Fibroblast of villous mesenchyme (primary cell): ENCODE results near the gene HCAR2. TPM values are rescaled to one million over a fixed set of nuclear protein-coding genes. Genes with fewer than 3 reads are reported as not detected.
"Not testable (repeated sequence)": the region's sequence is repeated elsewhere in the genome, so short reads cannot be mapped to it uniquely, and the experiment has no call there.

ENCODE experiments used
- DNase-seq: peaks from one replicate; pipeline ENCODE4 v3.0.0-alpha.2; 2010; ENCODE audit warnings: low read depth
- H3K4me3 ChIP-seq: 2 replicates; pipeline ENCODE4 v1.5.1; 2011; ENCODE audit warnings: low read depth, mild to moderate bottlenecking, low read length
- CTCF ChIP-seq: IDR thresholded peaks from 2 replicates; pipeline ENCODE4 v1.5.1; 2012; ENCODE audit warnings: low read depth, mild to moderate bottlenecking, low read length; ENCODE audit not compliant: insufficient read depth
- total RNA-seq: library from RNA; depleted of rRNA; stranded (reverse); fragments of >200 nt; gene quantifications from 2 replicates; pipeline ENCODE4 v1.2.3, GENCODE V29; 2012

HCAR2 gene
- under 0.01 TPM in 1 of 2 replicates, not detected in the other for total RNA-seq

- peak; percentile 83 for DNase-seq
These were observed at the start of gene HCAR2 for GRCh38 chr12:122702890-122703611. Gene HCAR2 (minus strand): TSS chr12:122703357. CDS start chr12:122703283, 74 bp downstream.

GRCh38 chr12:122752464-122753318, 49.5 kb upstream of the HCAR2 start, which contains the start of gene DENR:
Gene DENR (plus strand): TSS chr12:122752824. CDS start chr12:122753702, 878 bp downstream.
- H3K4me3 ChIP-seq: peak within 1 kb of the TSS; percentile 71
- peak; percentile 91 for TF ChIP-seq CTCF
- DNase-seq: peak; percentile 97

More at GRCh38 chr12:122702890-122703611, at the start of gene HCAR2:
- not testable (repeated sequence) for H3K4me3 ChIP-seq

GRCh38 chr12:122750781-122751515, 47.8 kb upstream of the HCAR2 start:
- not testable (repeated sequence) for H3K4me3 ChIP-seq, DNase-seq

- DNase-seq: no peak
- TF ChIP-seq CTCF: no peak
- H3K4me3 ChIP-seq: no peak overlapping the region
These were observed 46.6 kb upstream of the HCAR2 start for GRCh38 chr12:122749569-122750332.

- DNase-seq: no peak
- no peak for TF ChIP-seq CTCF
- H3K4me3 ChIP-seq: no peak overlapping the region
These were observed 44.3 kb upstream of the HCAR2 start for GRCh38 chr12:122747224-122748135.

GRCh38 chr12:122743895-122744525, 40.9 kb upstream of the HCAR2 start:
- no peak for DNase-seq
- no peak for TF ChIP-seq CTCF
- H3K4me3 ChIP-seq: no peak overlapping the region
